GM12864 (cell line): ENCODE results near the gene AGR2.

Experiments used
- DNase-seq: peaks from one replicate; pipeline ENCODE4 v3.0.0-alpha.2; 2011; ENCODE audit warnings: low read depth
- H3K4me3 ChIP-seq: 2 replicates; pipeline ENCODE4 v1.5.1; 2011; ENCODE audit warnings: mild to moderate bottlenecking, low read depth, low read length, control low read depth
- TF ChIP-seq, protein P1 (sequence below): IDR thresholded peaks from 2 replicates; pipeline ENCODE4 v1.5.1; 2011; ENCODE audit warnings: low read depth, mild to moderate bottlenecking, moderate library complexity, low read length, control low read depth, inconsistent platforms; ENCODE audit errors: missing control alignments

The AGR2 gene

GRCh38 chr7:16836481-16836880 lies 31.7 kb upstream of the AGR2 start:
- DNase-seq = no peak
- TF ChIP-seq, protein P1, sequence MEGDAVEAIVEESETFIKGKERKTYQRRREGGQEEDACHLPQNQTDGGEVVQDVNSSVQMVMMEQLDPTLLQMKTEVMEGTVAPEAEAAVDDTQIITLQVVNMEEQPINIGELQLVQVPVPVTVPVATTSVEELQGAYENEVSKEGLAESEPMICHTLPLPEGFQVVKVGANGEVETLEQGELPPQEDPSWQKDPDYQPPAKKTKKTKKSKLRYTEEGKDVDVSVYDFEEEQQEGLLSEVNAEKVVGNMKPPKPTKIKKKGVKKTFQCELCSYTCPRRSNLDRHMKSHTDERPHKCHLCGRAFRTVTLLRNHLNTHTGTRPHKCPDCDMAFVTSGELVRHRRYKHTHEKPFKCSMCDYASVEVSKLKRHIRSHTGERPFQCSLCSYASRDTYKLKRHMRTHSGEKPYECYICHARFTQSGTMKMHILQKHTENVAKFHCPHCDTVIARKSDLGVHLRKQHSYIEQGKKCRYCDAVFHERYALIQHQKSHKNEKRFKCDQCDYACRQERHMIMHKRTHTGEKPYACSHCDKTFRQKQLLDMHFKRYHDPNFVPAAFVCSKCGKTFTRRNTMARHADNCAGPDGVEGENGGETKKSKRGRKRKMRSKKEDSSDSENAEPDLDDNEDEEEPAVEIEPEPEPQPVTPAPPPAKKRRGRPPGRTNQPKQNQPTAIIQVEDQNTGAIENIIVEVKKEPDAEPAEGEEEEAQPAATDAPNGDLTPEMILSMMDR = no peak
- H3K4me3 ChIP-seq = no peak overlapping the region

- no peak overlapping the region for H3K4me3 ChIP-seq
- DNase-seq = no peak
- TF ChIP-seq, protein P1 = no peak
Measured at GRCh38 chr7:16833373-16833772, 28.6 kb upstream of the AGR2 start.

DNA sequence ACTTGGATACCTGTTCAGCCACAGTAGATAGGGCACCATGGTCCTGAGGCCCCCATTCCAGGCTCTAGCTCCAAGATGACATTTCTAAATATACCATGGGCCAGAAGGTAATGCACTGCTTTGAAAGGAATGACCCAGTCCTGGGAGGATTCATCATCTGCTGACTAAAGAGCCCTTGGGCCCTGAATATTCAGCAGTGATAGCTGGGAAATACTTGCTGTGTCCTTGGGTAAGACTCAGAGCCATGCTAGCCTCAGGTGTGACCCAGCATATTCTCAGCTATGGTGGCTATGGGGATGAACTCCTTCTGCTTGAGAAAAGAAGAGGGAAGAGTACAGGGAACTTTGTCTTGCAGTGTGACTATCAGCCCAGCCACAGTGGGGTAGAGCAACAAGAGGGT lies 21.3 kb upstream of the AGR2 start:
- no peak for DNase-seq
- H3K4me3 ChIP-seq = no peak overlapping the region
- TF ChIP-seq, protein P1 = no peak

DNA sequence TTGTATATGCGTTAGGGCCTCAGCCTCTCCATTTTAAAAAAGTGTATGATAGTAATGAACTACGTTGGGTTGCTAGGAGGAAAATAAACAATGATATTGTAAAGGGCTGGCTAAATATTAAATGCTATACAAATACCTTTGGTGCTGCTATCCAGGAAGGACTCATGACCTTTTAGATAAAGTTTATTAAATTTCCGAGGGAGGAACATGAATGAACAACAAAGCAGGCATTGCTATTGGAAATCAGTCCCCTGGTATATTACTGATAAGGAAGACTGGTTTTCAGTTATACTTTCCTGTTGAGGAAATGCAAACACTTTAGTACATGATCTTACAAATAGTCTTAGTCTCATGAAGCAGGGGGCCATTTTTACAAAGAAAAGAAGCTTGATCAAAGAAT lies 17.2 kb upstream of the AGR2 start:
- no peak overlapping the region for H3K4me3 ChIP-seq
- TF ChIP-seq, protein P1 = no peak
- no peak for DNase-seq

- no peak for DNase-seq
- no peak overlapping the region for H3K4me3 ChIP-seq
- TF ChIP-seq, protein P1 = no peak
Measured at GRCh38 chr7:16818732-16819131, 13.9 kb upstream of the AGR2 start.

- no peak overlapping the region for H3K4me3 ChIP-seq
- DNase-seq = no peak
- TF ChIP-seq, protein P1 = no peak
Measured at GRCh38 chr7:16817536-16817935, 12.7 kb upstream of the AGR2 start.

DNA sequence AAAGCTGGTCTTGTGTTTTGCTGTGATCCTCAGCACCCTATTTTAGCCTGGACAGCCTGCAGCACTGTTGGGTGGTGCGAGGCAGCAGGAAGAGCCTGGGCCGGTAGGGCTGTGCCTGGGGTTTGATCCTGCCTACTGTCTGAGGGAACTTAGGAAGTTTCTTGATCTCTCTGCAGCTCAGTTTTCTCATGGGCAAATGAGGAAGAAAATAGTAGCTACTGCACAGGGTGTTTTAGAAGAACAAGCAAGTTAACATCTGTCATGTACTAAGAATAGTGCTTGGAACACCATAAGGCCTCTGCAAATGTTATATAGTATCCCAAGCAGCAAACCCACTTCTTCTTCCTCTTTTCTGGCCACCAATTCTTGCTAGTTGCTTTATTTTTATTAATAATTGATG lies 12.0 kb upstream of the AGR2 start:
- H3K4me3 ChIP-seq = no peak overlapping the region
- TF ChIP-seq, protein P1 = no peak
- DNase-seq = no peak
